EL (cell line): Measurements from ENCODE around the gene XPNPEP2.
A peak's percentile ranks its signal among the peaks of the same experiment; 100 is the strongest.

Experiments
- DNase-seq: peaks from one replicate; pipeline ENCODE4 v3.0.0-alpha.2; 2016

The XPNPEP2 gene, protein sequence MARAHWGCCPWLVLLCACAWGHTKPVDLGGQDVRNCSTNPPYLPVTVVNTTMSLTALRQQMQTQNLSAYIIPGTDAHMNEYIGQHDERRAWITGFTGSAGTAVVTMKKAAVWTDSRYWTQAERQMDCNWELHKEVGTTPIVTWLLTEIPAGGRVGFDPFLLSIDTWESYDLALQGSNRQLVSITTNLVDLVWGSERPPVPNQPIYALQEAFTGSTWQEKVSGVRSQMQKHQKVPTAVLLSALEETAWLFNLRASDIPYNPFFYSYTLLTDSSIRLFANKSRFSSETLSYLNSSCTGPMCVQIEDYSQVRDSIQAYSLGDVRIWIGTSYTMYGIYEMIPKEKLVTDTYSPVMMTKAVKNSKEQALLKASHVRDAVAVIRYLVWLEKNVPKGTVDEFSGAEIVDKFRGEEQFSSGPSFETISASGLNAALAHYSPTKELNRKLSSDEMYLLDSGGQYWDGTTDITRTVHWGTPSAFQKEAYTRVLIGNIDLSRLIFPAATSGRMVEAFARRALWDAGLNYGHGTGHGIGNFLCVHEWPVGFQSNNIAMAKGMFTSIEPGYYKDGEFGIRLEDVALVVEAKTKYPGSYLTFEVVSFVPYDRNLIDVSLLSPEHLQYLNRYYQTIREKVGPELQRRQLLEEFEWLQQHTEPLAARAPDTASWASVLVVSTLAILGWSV

DNA sequence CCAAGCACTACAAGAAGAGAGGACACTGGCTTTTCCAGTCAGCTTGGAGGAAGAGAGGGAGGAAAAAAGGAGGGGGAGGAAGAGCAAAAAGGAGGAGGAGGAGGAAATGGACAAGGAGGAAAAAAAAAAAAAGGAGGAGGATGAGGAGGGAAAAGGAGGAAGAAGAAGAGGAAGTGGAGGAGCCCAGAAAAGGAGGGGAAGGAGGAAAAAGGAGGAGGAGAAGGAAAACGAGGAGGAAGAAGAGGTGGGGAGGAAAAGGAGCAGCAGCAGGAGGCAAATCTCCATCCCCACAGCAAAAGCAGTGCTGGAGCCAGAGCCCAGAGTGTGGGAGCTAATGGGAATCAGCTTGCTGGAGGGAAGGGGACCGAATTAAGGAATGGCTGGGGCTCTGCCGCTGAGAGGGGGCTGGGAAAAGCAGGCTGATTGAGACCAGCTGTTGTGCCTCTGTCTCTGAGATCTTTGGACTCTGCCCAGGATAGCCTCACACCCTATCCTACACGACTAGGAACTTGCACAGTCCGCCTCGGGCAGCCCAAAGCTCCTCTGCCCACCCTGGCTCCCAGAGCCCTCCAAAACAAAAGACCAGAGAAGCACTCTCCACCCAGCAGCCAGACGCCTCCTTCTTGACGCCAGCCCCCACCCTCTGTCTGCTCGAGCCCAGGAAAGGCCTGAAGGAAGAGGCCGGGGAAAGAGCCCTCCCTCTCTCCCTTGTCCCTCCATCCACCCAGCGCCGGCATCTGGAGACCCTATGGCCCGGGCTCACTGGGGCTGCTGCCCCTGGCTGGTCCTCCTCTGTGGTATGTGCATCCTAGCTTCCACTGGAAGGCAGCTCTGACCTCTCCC lies at the start of gene XPNPEP2:
XPNPEP2 (plus strand) TSS at position 514 of the 843 bp plus-strand sequence; CDS start at position 749, 235 bp downstream.
- DNase-seq = no peak

DNA sequence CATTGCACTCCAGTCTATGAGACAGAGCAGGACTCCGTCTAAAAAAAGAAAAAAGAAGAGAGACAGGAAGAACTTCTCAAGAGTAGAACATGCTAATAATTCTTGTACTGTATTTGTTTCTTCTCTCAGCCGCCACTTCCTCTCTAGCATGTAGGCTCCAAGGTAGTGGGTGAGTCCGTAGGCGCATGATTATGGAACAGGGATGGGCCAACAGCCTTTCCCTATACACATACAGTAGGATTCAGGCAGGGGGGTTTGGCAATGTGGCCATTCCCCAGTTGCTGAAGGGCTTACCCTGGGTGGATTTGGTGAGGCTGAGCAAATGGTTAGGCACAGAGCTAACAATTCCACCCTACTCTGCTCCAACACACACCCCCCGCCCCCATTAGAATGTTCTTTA lies 49.0 kb upstream of the XPNPEP2 start:
- no peak for DNase-seq

DNA sequence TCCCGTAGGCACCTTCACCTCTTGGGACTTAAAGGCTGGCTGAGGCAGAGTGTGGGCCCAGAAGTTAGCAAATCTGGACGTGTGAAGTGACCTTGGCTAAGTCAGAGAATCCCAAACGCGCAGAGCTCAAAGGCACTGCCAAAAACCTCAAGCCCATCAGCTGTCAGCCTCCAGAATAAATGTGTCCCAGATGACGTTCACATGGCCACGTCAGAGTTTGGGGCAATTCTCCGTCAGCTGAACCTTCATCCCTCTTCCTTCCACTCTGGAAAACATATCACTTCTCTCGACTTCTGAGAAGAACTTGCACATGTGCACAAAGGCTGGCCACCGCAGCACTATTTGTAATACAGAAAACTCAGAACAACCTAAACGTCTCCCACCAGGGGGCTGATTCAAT lies 48.3 kb upstream of the XPNPEP2 start:
- DNase-seq = no peak

DNA sequence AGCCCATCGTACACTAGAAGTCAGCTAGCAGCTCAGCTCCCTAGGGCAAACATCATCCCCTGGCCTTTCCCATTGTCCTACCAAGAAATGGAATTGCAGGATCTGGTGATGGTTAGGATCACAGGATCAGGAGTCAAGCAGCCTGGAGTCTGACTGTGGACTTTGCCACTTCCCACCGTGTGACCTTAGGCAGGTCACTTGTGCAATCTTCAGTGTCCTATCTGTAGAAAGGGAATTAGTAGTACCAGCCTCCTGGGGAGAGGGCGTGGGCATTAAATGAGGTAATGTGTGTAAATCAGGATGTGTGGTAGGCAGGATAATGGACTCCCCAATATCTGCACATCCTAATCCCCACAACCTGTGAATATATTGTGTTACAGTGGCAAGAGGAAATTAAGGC lies 45.4 kb upstream of the XPNPEP2 start:
- DNase-seq = no peak

DNA sequence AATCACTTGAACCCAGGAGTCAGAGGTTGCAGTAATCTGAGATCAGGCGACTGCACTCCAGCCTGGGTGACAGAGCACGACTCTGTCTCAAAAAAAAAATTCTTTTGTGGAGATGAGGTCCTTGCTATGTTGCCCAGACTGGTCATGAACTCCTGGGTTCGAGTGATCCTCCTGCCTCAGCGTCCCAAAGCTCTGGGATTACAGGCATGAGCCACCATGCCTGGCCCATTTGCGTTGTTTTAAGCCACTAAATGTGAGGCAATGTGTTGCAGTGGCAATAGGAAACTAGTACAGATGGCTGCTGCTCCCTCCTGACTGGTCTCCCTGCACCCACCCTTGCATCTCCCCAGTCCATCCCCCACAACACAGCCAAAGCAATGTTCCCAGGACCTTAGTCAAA lies 44.0 kb upstream of the XPNPEP2 start:
- DNase-seq = no peak

DNA sequence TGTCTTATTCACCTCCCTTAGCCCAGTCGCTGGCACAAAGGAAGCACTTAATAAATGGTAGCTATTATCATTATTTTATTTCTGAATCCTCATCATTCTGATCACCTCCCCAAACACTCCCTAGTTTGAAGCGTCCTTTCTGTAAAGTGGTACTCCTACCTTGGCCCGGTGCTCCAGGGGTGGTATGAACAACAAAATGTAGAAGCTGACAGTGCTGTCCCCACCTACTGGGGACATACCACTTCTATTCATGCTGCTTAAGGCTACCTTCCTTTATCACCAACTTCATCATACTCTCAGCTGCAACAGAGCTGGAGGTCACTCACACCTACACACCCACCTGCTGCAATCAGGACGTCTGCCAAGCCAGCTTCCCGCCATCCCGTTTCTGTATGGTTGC lies 43.2 kb upstream of the XPNPEP2 start:
- DNase-seq = no peak

DNA sequence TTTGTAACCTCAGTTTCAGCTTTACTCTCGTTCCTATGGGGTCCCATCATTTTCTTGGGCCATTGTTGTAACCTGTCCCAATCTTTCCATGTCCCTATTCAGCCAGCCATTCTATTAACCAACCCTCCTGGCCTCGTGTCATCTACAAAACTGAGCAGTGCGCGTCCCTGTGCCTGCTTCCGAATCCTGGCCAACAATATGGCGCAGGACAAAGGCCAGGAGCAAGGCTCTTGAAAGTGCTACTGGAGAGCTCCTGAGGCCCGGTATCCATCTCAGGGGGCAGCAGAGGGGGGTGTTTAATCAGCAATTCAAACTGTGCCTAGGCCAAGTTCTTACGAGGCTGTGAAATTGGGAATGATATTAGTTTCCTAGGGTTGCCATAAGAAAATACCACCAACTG lies 42.8 kb upstream of the XPNPEP2 start:
- DNase-seq = no peak

DNA sequence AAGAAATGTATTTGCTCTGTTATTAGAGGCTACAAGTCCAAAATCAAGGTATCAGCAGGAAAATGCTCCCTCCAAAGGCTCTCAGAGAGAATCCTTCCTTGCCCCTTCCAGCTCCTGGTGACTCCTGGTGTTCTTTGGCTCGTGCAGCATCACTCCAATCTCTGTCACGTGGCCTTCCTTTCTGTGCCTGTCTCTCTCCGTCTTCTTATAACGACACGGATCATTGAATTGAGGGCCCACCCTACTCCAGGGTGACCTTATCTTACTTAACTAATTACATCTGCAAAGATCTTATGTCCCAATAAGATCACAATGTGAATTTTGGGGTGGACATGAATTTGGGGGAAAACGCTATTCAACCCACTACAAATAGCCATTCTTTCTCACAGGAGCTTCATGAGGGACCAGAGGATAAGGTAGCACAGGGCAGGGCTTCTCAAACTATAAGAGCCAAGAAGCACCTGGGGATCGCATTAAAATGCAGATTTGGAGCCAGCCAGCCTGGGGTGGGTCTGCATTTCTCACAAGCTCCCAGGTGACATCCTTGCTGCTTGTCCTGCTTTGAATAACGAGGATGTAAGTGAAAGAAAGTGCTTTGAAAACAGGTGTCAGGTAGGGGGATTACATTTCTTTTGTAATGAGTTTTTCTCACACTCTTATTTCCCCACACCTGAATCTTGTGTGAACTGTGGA lies 42.2 kb upstream of the XPNPEP2 start:
- DNase-seq = no peak

DNA sequence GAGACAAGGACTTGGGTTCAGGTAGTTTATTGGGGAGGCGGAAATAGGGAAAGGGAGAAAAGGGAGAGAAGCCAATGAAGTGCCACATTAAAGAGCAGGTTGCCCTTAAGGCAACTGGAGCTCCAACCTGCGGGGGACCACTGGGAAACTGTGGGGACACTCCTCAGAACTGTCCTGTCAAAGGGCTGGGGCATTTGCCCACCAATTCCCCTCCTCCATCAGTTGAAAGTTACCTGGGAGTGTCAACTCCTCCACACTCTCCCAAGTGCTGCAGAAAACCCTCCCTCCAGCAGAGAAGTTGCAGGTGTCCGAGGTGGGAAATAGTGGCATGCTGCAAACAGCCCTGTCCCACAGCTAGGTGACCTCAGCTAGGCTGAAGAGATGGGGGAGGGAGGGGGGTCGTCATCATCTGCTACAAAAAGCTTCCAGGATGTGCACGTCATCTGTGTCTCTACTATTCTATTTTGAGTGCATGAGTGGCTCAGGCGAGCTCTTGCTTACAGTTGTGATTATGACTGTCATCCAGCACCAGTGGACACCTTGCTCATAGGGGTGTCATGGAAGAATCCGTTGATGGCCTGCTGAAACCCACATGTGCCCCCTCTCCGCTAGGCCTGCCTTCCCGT lies 41.5 kb upstream of the XPNPEP2 start:
- DNase-seq = no peak

DNA sequence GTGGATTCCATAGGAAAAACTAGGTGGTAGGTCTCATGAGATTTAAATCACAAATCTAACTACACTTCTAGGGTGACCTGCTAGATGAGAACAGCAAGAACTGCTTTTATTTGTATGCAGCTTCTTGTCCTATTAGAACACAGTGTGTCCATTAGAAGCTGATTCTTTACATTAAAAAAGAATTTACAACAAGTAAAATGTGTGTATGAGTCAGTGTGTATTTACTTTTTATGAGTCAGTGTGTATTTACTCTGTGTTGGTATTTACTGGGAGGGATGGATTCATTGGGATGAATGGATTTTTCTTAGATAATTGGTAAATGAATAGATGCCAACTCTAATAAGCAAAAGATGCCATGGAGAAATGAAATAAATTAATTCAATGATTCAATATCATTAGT lies 40.6 kb upstream of the XPNPEP2 start:
- DNase-seq = no peak

DNA sequence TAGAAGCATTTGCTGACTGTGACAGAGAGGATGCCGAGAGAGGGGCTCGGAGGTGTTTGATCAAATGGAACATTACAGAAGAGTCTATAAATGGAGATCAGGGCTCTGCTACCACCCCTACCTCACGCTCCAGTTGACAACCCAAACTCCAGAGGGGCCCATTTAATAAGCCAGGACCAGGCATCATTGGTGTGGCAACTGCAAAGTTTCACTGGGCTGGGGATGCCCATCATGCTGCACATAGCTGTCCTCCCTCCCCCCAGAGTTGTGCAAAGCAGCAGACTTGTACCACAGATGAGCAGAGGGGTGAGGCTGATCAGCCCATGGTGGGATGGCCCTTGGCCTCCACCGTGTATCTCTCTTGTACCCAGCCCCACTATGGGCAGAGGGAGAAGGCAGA lies 38.2 kb upstream of the XPNPEP2 start:
- DNase-seq = no peak

DNA sequence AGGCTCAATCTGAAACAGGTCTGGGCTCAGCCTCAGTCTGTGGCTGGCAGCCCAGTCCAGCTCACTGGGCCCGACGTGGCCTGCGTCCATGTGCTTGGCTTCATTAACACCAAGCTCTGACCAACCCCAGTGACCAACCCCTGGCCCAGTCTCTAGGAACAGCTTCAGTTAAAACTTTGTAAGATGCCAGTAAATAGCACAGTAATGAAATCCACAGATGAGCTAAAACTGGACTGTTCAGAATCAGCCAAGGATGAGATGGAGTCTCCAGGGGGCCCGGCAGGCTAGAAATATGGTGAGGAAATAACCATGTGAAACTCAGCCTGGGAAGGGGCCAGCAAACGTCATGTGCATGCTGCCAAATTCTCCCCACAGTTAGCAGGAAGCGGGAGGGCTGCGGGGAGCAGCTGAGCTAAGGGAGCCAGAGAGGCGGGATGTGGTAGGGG lies 37.1 kb upstream of the XPNPEP2 start:
- DNase-seq = no peak

DNA sequence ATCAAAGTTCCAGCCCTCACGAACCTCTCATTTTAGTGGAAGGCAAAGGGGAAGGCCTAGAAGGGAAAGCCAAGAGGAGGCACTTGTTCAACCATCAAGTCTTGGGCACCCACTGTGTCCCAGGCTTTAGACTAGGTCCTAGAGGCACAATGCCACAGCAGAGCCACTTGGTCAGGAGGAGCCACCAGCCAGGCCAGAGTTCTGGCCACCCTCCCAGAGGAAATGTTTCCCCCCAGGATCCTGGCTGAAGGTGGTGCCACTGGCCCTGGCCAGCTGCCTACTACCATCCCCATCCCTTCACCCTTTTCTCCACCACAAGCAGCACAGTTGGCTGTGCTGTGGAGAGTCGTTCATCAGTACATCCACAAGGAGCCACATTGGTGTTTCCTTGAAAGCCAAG lies 34.3 kb upstream of the XPNPEP2 start:
- no peak for DNase-seq

DNA sequence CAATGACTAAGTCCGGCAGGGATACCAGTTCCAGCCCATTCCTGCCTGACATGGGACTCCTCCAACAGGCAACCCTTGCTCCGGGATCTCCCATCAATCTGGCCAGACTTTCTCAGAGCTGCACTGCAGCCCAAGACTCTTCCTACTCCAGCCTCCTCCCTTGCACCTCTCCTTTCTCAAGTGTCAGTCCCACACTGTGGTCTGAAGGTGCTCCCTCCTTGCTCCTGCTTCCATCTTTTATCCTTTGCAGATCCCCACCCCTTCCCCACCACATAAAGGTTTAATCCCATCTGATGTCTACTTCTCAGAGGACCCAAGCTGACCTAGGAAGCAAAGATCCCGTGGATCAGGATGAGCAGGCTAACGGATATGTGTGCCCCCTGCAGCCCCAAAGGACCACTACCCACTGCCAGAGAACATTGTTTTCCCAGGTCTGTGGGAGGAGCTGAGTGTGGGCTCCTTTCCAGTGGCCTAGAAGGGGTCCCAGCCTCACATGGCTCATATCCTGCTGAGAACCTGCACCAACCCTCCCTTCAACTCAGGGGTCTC lies 33.3 kb upstream of the XPNPEP2 start:
- DNase-seq = no peak

DNA sequence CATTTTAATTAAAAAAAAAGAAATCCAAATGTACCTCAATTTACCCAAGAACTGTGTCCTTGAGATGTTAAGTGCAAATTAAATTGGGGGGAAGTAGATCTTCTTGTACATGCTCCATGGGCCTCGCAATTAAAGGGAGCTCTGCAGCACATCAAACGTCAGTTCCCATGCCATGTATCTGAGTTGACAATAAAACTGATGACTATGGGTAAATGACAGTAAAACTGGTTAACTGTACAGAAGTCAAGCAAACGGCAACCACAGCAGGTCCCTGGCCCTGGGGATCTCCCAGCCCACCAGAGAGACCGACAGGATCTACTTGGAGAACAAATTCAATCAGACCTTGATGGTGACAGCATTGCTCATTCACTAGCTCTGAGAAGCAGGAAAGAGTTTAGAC lies 32.8 kb upstream of the XPNPEP2 start:
- DNase-seq = no peak

DNA sequence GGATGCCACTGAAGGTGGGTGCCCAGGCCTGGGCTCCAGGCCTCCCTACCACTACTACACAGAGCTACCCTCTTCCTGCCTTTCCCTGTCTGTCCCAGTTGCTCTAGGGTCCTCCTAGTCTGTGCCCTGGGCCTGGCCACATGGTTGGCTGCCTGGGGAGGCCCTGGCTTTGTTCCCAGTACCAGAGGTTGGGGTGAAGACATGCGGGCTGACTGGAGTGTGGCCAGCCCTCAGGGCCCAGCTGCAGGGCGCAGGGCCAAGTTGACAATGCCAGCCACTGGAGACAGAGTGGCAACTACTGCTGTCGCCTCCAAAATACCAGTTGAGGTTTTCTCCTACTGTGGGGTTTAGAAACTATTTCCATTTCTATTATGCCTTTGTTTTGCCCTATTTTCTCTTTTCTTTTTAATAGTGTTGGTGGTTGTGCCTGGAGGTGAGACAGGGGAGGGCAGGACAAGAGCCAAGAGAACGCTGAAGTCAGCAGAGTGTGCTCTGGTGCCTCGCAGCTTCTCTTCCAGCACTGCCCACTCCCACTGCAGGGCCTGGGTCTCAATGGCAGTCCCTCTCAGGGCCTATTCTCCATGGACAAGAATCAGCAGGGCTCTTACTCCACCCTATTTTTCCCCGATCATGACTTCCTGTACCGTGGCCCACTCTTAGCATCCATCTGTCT lies 32.2 kb upstream of the XPNPEP2 start:
- DNase-seq = peak; percentile 21

DNA sequence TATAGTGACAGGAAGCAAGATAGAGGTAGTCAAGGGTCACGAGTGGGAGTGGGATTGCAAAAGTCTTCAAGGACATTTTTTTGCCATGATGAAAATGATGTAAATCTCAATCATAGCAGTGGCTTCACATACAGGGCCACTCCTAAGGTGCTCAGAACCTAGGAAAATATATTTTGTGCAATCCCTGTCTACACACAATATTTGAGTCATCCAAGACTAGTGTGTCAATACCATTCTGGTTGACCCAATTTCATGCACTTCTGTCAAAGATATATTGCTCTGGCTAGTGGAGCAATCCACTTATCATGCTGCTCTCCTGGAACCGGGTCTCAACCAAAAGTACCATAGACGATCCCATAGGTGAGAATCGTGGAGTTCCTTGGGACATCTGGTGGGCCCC lies 24.2 kb upstream of the XPNPEP2 start:
- DNase-seq = no peak

DNA sequence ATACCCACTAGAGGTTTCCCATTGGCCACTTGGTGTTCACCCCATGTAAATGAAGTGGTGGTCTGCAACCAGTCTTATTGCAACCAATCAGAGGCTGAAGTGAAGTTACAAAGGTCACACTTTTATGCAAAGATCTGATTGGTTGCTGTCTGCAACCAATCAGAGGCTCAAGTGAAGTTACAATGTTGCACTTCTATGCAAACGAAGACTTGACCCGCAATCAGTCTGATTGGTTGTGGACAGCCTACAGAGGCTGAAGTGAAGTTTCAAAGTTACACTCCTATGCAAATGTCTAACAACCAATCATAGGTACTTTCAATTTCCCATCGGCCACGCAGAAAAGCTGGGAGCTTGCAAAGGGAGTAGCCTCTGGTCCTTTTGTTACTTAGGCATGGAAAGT lies 22.3 kb upstream of the XPNPEP2 start:
- DNase-seq = no peak

DNA sequence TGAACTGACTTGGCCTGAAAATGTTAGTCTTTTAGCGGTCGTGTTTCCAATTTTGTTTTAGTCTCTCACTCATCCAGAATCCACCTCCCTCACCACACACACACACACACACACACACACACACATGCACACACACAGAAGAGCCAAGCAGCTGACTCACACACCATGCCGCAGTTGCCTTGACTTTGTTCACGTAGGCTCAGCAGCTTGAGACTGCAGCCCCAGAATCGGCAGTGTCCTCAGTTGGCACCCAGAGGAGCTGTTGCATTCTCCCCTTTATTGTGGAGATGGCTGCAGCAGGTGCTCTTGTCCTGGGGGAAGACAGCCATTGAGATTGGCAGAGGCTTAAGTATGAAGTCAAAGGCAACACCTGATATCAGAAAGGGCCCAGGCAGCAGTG lies 20.9 kb upstream of the XPNPEP2 start:
- DNase-seq = peak; percentile 51

DNA sequence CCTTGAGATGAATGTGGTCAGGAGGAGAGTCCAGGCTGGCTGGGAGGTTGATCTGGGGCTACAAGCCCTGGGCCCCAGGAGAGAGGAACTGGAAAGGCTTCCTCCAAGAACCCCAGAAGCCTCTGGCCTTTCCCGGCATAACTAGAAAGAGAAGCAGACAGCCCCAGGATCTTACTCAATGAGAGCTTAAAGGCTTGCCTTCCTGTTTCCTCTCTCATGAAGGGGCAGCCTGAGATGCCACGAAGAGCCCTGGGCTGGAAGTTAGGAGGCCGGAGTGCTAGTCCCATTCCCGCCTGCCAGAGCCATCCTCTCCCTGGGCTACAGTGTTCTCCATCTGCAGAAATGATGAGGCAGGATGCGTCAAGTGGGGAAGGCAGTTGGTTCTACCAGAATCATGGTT lies 20.1 kb upstream of the XPNPEP2 start:
- no peak for DNase-seq

DNA sequence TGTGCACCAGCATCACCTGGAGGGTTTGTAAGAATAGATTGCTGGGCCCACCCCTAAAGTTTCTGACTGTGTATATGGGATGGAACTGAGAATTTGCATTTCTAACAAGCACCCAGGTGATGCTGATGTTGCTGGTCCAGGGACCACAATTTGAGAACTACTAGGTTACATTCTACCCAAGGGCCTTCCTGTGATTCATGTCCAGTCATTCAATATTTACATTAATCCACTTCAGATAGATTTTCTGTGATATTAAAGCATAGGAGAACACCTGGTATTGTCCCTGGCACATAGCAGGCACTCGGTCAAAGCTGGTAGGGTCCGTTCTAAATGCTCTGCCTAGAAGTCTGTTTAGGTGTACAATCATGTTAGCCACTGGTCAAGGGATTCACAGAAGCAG lies 19.5 kb upstream of the XPNPEP2 start:
- no peak for DNase-seq
